ENCODE measurements around the gene CA14.

GRCh38 chr1:150225546-150225945, 32.0 kb upstream of the CA14 start:
- TF ChIP-seq CTCF (IDR thresholded peaks at IDR 0.05): no peak
- no peak for TF ChIP-seq POLR2A (IDR thresholded peaks at IDR 0.05)

Data from body of pancreas (tissue), 4 donors.